Measurements from ENCODE around the gene IHH.

- TF ChIP-seq CTCF (conservative IDR thresholded peaks at IDR 0.05; ENCODE audit: low read depth, low read length) (no peak), EZH2 (IDR thresholded peaks at IDR 0.05; ENCODE audit: borderline replicate concordance, low read depth, low read length, poor library complexity, severe bottlenecking) (no peak)
These were observed 33.5 kb upstream of the IHH start for GRCh38 chr2:219094171-219094570.

All from A673 (cell line).